HEK293T (cell line): ENCODE results near the gene CFAP100.

ENCODE experiments used
- ARNT ChIP-seq: fragments of 450-650 bp; IDR thresholded peaks from 2 replicates; pipeline ENCODE4 v1.6.1; 2017; ENCODE audit warnings: mild to moderate bottlenecking
- CTBP1 ChIP-seq: fragments of 450-650 bp; IDR thresholded peaks from 2 replicates; pipeline ENCODE4 v1.6.1; 2016; ENCODE audit warnings: borderline replicate concordance
- ELF4 ChIP-seq: fragments of 450-650 bp; IDR thresholded peaks from 2 replicates; pipeline ENCODE4 v1.6.1; 2017; ENCODE audit warnings: antibody characterized with exemption
- FOXM1 ChIP-seq: fragments of 450-650 bp; IDR thresholded peaks from 2 replicates; pipeline ENCODE4 v1.6.1; 2017; ENCODE audit warnings: mild to moderate bottlenecking, borderline replicate concordance
- HDGF ChIP-seq: fragments of 450-650 bp; IDR thresholded peaks from 2 replicates; pipeline ENCODE4 v1.6.1; 2017; ENCODE audit warnings: antibody characterized with exemption, borderline replicate concordance
- L3MBTL2 ChIP-seq: fragments of 450-650 bp; conservative IDR thresholded peaks from 2 replicates; pipeline ENCODE4 v1.6.1; 2016; ENCODE audit warnings: mild to moderate bottlenecking
- NFRKB ChIP-seq: fragments of 450-650 bp; IDR thresholded peaks from 2 replicates; pipeline ENCODE4 v1.6.1; 2016; ENCODE audit warnings: mild to moderate bottlenecking, moderate library complexity
- PKNOX1 ChIP-seq: fragments of 450-650 bp; IDR thresholded peaks from 2 replicates; pipeline ENCODE4 v1.6.1; 2016
- SP1 ChIP-seq: fragments of 450-650 bp; IDR thresholded peaks from 2 replicates; pipeline ENCODE4 v1.6.1; 2017
- SUZ12 ChIP-seq: fragments of 450-650 bp; IDR thresholded peaks from 2 replicates; pipeline ENCODE4 v1.6.1; 2016; ENCODE audit warnings: mild to moderate bottlenecking
- TARDBP ChIP-seq: fragments of 450-650 bp; IDR thresholded peaks from 2 replicates; pipeline ENCODE4 v1.6.1; 2016
- ZNF384 ChIP-seq: fragments of 450-650 bp; IDR thresholded peaks from 2 replicates; pipeline ENCODE4 v1.6.1; 2016

GRCh38 chr3:126401611-126402160, 7.0 kb downstream of the CFAP100 start:
- TF ChIP-seq FOXM1 (no peak), ELF4 (no peak), NFRKB (no peak), PKNOX1 (no peak), TARDBP (no peak), L3MBTL2 (no peak), SUZ12 (no peak), HDGF (no peak), ZNF384 (no peak), SP1 (no peak), CTBP1 (no peak), ARNT (no peak)
